Measurements from ENCODE around the gene WWTR1.

Gene WWTR1

GRCh38 chr3:149567381-149567780 lies 90.4 kb downstream of the WWTR1 start:
- DNase-seq (ENCODE audit: low read depth in 2 of 2) = no peak

GRCh38 chr3:149566292-149566975 lies 91.4 kb downstream of the WWTR1 start:
- no peak for DNase-seq (ENCODE audit: low read depth in 2 of 2)

- no peak for DNase-seq (ENCODE audit: low read depth in 2 of 2)
Observed at GRCh38 chr3:149564079-149564478, 93.7 kb downstream of the WWTR1 start.

- no peak for DNase-seq (ENCODE audit: low read depth in 2 of 2)
Observed at GRCh38 chr3:149563114-149563513, 94.7 kb downstream of the WWTR1 start.

GRCh38 chr3:149560617-149561016 lies 97.2 kb downstream of the WWTR1 start:
- DNase-seq (ENCODE audit: low read depth in 2 of 2) = no peak

- DNase-seq (ENCODE audit: low read depth in 2 of 2) = no peak
Observed at GRCh38 chr3:149560001-149560400, 97.8 kb downstream of the WWTR1 start.

GRCh38 chr3:149559525-149559924 lies 98.3 kb downstream of the WWTR1 start:
- DNase-seq (ENCODE audit: low read depth in 2 of 2) = no peak

GRCh38 chr3:149555927-149556326 lies 101.9 kb downstream of the WWTR1 start:
- DNase-seq (ENCODE audit: low read depth in 2 of 2) = no peak

GRCh38 chr3:149554826-149555225 lies 103.0 kb downstream of the WWTR1 start:
- no peak for DNase-seq (ENCODE audit: low read depth in 2 of 2)

GRCh38 chr3:149553781-149554451 lies 103.9 kb downstream of the WWTR1 start:
- no peak for DNase-seq (ENCODE audit: low read depth in 2 of 2)

- DNase-seq (ENCODE audit: low read depth in 2 of 2) = no peak
Observed at GRCh38 chr3:149552700-149553099, 105.1 kb downstream of the WWTR1 start.

- no peak for DNase-seq (ENCODE audit: low read depth in 2 of 2)
Observed at GRCh38 chr3:149551500-149551899, 106.3 kb downstream of the WWTR1 start.

GRCh38 chr3:149548669-149549065 lies 109.2 kb downstream of the WWTR1 start:
- no peak for DNase-seq (ENCODE audit: low read depth in 2 of 2)

- DNase-seq (ENCODE audit: low read depth in 2 of 2) = no peak
Observed at GRCh38 chr3:149547954-149548668, 109.7 kb downstream of the WWTR1 start.

- no peak for DNase-seq (ENCODE audit: low read depth in 2 of 2)
Observed at GRCh38 chr3:149547413-149547812, 110.4 kb downstream of the WWTR1 start.

- no peak for DNase-seq (ENCODE audit: low read depth in 2 of 2)
Observed at GRCh38 chr3:149545049-149545448, 112.8 kb downstream of the WWTR1 start.

- no peak for DNase-seq (ENCODE audit: low read depth in 2 of 2)
Observed at GRCh38 chr3:149542375-149543312, 115.2 kb downstream of the WWTR1 start.

GRCh38 chr3:149541091-149541491 lies 116.7 kb downstream of the WWTR1 start:
- no peak for DNase-seq (ENCODE audit: low read depth in 2 of 2)

- no peak for DNase-seq (ENCODE audit: low read depth in 2 of 2)
Observed at GRCh38 chr3:149538371-149538770, 119.5 kb downstream of the WWTR1 start.

GRCh38 chr3:149536429-149536828 lies 121.4 kb downstream of the WWTR1 start:
- no peak for DNase-seq (ENCODE audit: low read depth in 2 of 2)

- no peak for DNase-seq (ENCODE audit: low read depth in 2 of 2)
Observed at GRCh38 chr3:149535333-149535685, 122.5 kb downstream of the WWTR1 start.
